Suppressor macrophage treated with lipopolysaccharide for 4 hours (primary cell): ENCODE results near the gene CDIP1.

ENCODE experiments used
- DNase-seq: peaks from one replicate; pipeline ENCODE4 v3.0.0-alpha.2; 2020

Gene CDIP1

GRCh38 chr16:4537376-4538343, 913 bp downstream of the CDIP1 start:
- peak; percentile 24 for DNase-seq

GRCh38 chr16:4536391-4537106, 2.0 kb downstream of the CDIP1 start:
- DNase-seq = no peak

GRCh38 chr16:4535627-4536108, 2.9 kb downstream of the CDIP1 start:
- DNase-seq = no peak

GRCh38 chr16:4534151-4534790, 4.3 kb downstream of the CDIP1 start:
- DNase-seq = no peak

GRCh38 chr16:4533490-4533889, 5.1 kb downstream of the CDIP1 start:
- no peak for DNase-seq

GRCh38 chr16:4532238-4532637, 6.3 kb downstream of the CDIP1 start:
- no peak for DNase-seq

GRCh38 chr16:4531811-4532210, 6.8 kb downstream of the CDIP1 start:
- no peak for DNase-seq

GRCh38 chr16:4529085-4530060, 9.2 kb downstream of the CDIP1 start:
- no peak for DNase-seq

- no peak for DNase-seq
Measured at GRCh38 chr16:4525634-4526277, 12.8 kb downstream of the CDIP1 start.

GRCh38 chr16:4525069-4525468, 13.5 kb downstream of the CDIP1 start:
- no peak for DNase-seq

- DNase-seq = no peak
Measured at GRCh38 chr16:4524571-4524970, 14.0 kb downstream of the CDIP1 start.

GRCh38 chr16:4523686-4524085, 14.9 kb downstream of the CDIP1 start:
- no peak for DNase-seq

GRCh38 chr16:4522051-4522581, 16.5 kb downstream of the CDIP1 start:
- DNase-seq = no peak

GRCh38 chr16:4520913-4521312, 17.7 kb downstream of the CDIP1 start:
- DNase-seq = no peak

GRCh38 chr16:4519274-4520058, 19.1 kb downstream of the CDIP1 start:
- DNase-seq = no peak

- peak; percentile 26 for DNase-seq
Measured at GRCh38 chr16:4517812-4518680, 20.5 kb downstream of the CDIP1 start.

- peak; percentile 83 for DNase-seq
Measured at GRCh38 chr16:4515611-4516233, 22.9 kb downstream of the CDIP1 start.

- DNase-seq = no peak
Measured at GRCh38 chr16:4514606-4515005, 24.0 kb downstream of the CDIP1 start.

GRCh38 chr16:4513881-4514280, 24.7 kb downstream of the CDIP1 start:
- DNase-seq = no peak
